Activated CD8-positive, alpha-beta memory T cell treated with anti-CD3 and anti-CD28 coated beads for 4 hours (primary cell): Measurements from ENCODE around the gene LRCH1.
"Not testable (repeated sequence)": the region's sequence is repeated elsewhere in the genome, so short reads cannot be mapped to it uniquely, and the experiment has no call there.

Experiments
- DNase-seq, 2 donors: peaks; one replicate each; pipeline ENCODE4 v3.0.0-alpha.2; 2020; ENCODE audit warnings: low read depth in 2 of 2

The LRCH1 gene

DNA sequence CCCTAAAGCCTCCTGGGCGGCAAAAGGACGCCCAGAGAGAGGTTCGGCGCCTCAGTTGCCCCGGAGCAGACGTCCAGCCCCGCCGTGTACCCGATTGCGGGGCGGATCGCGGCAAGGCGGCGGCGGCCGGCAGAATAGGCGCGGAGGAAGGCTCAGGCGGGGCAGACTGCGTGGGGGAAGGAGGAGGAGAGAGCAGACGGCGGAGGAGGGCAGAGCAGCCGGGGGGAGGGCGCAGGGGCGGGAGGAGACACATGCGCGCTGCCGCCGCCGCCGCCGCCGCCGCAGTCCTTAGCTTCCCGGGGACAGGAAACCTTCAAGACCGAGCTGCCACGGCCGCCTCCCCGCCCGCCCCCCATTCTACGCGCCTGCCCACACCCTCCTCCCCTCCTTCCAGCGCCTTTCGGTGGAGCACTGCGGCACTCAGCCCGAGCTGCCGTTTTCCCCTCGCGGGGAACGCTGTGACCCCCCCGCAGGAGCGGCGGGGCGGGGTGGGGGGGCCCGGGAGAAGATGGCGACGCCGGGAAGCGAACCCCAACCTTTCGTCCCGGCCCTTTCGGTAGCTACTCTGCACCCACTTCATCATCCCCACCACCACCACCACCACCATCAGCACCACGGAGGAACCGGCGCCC lies at the start of gene LRCH1:
Gene LRCH1 (plus strand): TSS at position 282 of the 632 bp plus-strand sequence. CDS start 227 bp downstream, at position 509.
- peak; percentile 79 to 80 for DNase-seq

- no peak for DNase-seq
These were observed 48.9 kb upstream of the LRCH1 start for GRCh38 chr13:46504036-46504435.

- DNase-seq = no peak
These were observed 45.0 kb upstream of the LRCH1 start for GRCh38 chr13:46507981-46508380.

DNA sequence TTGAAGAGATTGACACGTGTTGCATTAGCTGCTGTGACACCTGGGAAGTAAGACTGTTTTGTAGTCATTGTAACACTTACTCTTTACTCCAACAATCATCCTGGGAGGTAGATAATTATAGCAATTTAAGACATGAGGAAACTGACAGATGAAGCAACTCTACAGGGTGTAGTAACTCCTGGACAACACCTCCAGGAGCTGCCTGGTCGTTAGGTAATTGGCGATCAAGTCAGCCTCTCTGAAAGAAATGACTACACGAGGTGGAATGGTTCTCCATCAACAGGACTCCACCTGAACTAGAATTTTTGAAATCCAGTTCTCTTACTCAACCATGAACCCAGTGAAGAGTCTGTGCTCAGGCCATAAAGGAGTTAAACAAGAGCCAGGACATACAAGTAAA lies 43.0 kb upstream of the LRCH1 start:
- DNase-seq = no peak

- DNase-seq = no peak
These were observed 37.2 kb upstream of the LRCH1 start for GRCh38 chr13:46515803-46516202.

- DNase-seq = no peak
These were observed 36.2 kb upstream of the LRCH1 start for GRCh38 chr13:46516599-46517338.

- not testable (repeated sequence) for DNase-seq
These were observed 35.2 kb upstream of the LRCH1 start for GRCh38 chr13:46517748-46518147.

DNA sequence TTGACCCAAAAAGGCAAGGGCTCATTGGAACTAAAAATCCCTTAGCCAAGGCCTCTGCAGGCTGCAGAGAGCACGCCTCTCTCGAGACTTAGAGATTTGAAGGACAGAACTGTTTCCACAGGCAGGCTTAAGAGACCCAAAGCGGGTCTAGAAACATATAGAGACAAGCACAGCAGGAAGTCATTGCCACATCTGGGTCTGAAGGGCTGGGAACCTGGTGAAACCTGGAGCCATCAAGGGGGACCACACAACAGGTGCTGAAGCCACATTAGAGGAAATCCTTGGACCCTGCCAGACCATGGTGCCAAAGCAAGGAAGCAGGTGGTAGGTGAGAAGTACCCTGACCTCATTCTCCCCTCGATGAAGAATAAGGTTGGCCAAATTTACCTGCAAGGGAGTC lies 33.8 kb upstream of the LRCH1 start:
- no peak for DNase-seq

DNA sequence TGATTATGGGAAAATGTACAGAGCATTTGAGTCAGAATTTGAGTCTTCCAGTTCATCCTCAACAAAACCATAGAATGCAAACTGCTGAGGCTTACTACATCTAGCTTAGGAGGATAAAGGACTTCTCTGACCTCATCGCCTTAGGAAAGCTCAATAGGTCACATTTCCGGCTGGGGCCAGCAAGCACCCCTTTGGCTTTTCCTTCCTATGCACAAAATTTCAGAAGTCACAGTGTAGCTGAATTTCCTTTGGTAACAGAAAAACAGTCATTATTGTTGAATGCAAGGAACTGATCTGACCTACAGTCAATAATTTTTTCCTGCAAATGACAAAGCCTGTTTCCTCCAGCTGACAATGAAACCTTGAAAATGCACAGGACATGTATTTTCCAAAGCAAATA lies 32.8 kb upstream of the LRCH1 start:
- DNase-seq = no peak

DNA sequence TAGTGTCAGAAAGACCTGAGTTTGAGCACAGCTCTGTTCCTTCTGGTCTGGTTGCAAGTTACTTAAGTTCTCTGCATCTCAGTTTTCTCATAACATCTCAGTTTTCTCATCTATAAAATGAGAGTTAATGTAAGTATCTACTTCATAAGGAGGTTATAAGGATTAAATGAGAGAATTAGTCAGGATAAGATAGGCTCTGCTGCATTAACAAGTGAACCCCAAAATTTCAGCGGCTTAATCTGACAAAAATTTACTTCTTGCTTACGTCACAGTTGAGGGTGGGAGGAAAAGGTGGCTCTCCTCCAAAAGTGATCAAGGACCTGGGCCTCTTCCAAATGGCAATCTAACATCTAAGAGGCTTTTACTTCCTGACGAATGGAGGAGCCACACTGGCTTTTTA lies 31.5 kb upstream of the LRCH1 start:
- no peak for DNase-seq

GRCh38 chr13:46521921-46522747 lies 30.8 kb upstream of the LRCH1 start:
- no peak for DNase-seq

DNA sequence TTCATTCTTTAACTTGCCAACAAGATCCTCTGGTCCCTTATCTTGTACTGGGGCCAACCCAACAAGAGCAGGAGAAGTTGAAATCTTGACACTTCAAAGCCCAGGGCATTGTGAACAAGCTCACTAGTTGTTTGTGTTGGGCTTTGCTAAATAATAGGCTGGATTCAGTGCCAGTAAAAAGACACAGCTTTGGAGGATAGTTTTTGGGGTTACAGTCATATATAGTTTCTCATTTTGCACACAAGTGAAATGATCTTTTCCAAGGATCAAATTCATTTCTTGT lies 30.3 kb upstream of the LRCH1 start:
- DNase-seq = no peak

GRCh38 chr13:46523972-46524752 lies 28.8 kb upstream of the LRCH1 start:
- no peak for DNase-seq

- DNase-seq = no peak
These were observed 26.8 kb upstream of the LRCH1 start for GRCh38 chr13:46526100-46526735.

DNA sequence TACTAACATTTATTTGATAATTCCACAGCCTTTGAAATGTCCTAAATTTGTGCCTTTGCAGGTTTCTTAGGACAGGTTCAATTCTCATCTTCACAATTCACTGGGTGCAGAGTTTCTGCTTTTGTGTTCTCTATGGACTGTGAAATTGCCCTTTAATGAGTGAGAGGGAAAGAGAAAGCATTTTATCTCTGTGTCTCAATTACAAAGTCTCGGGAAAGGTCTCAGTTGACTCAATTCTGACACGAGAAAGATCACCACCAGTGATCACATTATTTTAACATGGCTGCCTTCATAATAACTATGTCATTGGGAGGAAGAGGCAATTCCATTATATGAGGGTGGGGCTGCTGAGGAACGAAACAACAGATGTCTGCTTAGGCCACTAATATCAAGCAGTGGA lies 26.2 kb upstream of the LRCH1 start:
- no peak for DNase-seq

DNA sequence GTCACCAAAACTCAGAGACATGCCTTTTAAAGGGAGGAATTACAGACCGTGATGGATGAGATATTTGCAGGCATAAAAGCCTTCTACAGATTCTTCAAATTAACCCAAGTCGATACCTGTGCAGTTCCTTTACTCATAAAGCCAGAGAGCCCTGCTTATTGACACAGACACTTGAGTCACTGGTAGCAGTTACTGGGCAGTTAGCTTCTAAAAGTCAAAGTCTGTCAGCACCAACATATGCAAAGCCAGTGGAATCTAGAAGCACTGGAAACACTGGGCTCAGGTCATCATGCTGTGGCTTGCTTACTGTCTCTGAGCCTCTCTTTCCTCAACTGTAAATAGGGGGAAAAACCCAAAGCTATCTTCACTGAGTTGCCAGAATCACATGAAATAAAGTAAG lies 25.7 kb upstream of the LRCH1 start:
- DNase-seq = no peak

DNA sequence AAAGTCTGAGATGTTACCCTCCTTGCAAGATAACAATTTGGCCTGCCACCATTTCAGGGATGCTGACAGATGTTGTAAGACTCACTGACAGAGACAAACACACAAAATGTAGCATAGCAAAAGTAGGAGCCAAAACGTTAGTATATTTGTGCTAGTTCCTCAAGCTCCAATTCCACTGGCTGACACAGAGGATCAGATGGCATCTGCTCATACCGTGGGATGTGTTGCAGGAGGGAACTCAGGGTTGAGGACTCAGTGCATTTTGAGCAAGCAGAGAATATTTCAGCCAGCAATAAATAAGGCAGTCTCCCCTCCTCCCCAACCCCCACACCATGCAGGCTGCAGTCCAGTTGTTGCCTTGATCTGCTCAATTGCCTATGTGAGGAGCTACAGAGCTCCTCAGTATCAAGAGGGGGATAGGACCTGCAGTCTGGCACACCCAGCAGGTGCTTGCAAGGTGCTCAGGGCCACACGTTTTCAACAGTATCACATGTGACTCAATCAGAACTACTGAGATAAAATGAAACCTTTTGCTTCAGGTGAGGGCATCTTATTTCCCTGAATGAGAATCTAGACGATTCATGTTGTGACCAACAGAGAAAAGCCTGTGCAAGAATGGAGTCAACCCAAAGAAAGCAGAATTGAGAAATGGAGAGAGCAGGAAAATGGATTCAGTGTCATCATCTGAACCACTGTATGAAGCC lies 23.6 kb upstream of the LRCH1 start:
- DNase-seq = no peak

DNA sequence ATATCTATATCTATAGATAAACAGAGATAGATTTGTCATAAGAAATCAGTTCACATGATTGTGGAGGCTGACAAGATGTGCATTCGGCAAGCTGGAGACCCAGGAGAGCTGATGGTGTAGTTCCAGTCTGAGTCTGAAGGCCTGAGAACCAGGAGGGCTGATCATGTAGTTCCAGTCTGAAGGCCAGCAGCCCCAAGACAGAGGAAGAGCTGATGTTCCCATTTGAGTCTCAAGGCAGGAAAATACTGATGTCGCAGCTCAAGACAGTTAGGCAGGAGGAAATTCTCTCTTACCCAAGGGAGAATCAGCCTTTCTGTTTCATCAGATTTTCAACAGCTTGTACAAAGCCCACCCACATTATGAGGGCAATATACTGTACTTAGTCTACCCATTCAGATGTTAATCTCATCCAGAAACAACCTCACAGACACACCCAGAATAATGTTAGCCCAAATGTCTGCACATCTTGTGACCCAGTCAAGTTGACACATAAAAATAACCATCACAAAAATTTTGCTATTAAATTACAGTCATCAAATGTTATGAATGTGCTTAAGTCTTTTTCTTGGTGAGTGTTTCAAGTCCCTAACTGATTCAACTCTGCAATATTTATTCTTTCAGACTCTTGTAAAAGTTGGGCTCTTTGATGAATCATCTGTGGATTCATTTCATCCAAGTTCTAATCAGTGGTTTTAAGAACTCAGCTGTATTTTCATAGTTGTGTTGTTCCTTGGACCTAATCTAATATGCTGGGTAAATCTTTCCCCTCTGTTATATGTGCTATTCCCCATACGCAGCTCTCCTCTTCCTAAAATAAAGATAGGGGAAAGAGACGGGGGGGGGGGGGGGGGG lies 22.7 kb upstream of the LRCH1 start:
- DNase-seq = no peak

GRCh38 chr13:46531953-46532352 lies 21.0 kb upstream of the LRCH1 start:
- no peak for DNase-seq

DNA sequence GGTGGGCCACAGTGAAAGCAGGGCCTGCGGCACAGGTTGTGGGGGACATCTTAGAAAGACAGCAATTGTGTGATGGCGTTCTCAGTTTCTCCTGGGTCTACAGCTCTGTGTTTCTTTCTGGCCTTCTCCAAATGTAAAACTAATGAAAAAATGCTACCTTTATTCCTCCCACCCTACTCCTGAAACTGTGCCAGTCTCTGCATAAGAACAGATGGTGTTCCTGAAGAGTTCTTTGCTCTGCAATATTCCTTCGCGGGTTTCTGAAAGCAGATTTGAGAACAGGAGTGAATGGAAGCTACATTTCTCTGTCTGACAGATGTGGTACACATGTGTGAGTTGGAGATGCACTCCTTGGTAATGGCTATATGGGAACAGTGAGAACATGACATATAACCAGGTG lies 18.0 kb upstream of the LRCH1 start:
- no peak for DNase-seq
